HG03439 (cell line): ENCODE results near the gene CDKN2B-AS1.
A peak's percentile ranks its signal among the peaks of the same experiment; 100 is the strongest.

Experiments
- ATAC-seq: cut with Tn5 transposase; IDR thresholded peaks from one replicate; pipeline ENCODE4 v1.9.1; 2021; ENCODE audit warnings: mild to moderate bottlenecking, moderate library complexity; ENCODE audit not compliant: unreplicated experiment

The CDKN2B-AS1 gene

GRCh38 chr9:22114956-22115355 is 120.4 kb downstream of the CDKN2B-AS1 start:
- ATAC-seq: no peak

- no peak for ATAC-seq
Observed at GRCh38 chr9:22116758-22117157, 122.2 kb downstream of the CDKN2B-AS1 start.

GRCh38 chr9:22117511-22118384 is 123.2 kb downstream of the CDKN2B-AS1 start:
- no peak for ATAC-seq

- ATAC-seq: no peak
Observed at GRCh38 chr9:22118810-22119521, 124.4 kb downstream of the CDKN2B-AS1 start.

GRCh38 chr9:22119522-22120158 is 125.0 kb downstream of the CDKN2B-AS1 start:
- peak; percentile 63 for ATAC-seq

GRCh38 chr9:22120159-22120549 is 125.6 kb downstream of the CDKN2B-AS1 start:
- ATAC-seq: no peak

GRCh38 chr9:22120595-22120994 is 126.0 kb downstream of the CDKN2B-AS1 start:
- ATAC-seq: no peak

GRCh38 chr9:22124263-22125011 is 129.8 kb downstream of the CDKN2B-AS1 start:
- ATAC-seq: no peak

- ATAC-seq: no peak
Observed at GRCh38 chr9:22129133-22129532, 134.5 kb downstream of the CDKN2B-AS1 start.

GRCh38 chr9:22129633-22130032 is 135.0 kb downstream of the CDKN2B-AS1 start:
- ATAC-seq: no peak

- ATAC-seq: no peak
Observed at GRCh38 chr9:22131817-22132216, 137.2 kb downstream of the CDKN2B-AS1 start.

- ATAC-seq: no peak
Observed at GRCh38 chr9:22134390-22134789, 139.8 kb downstream of the CDKN2B-AS1 start.

GRCh38 chr9:22136461-22137096 is 142.0 kb downstream of the CDKN2B-AS1 start:
- ATAC-seq: no peak

GRCh38 chr9:22138956-22139660 is 144.5 kb downstream of the CDKN2B-AS1 start:
- ATAC-seq: no peak

GRCh38 chr9:22141908-22142307 is 147.3 kb downstream of the CDKN2B-AS1 start:
- ATAC-seq: no peak

- no peak for ATAC-seq
Observed at GRCh38 chr9:22142671-22143070, 148.1 kb downstream of the CDKN2B-AS1 start.

GRCh38 chr9:22143799-22144625 is 149.4 kb downstream of the CDKN2B-AS1 start:
- no peak for ATAC-seq

- ATAC-seq: no peak
Observed at GRCh38 chr9:22146604-22147003, 152.0 kb downstream of the CDKN2B-AS1 start.
